Subcutaneous adipose tissue (tissue), 4 donors: ENCODE measurements around the gene LARGE1. TPM values are rescaled to one million over a fixed set of nuclear protein-coding genes. Genes with fewer than 3 reads are reported as not detected.

Source experiments
- CTCF ChIP-seq: fragments of 450-650 bp; IDR thresholded peaks from one replicate; pipeline ENCODE4 v1.5.1; 2016; ENCODE audit warnings: low read depth, mild to moderate bottlenecking, control low read depth, antibody characterized with exemption, moderate library complexity
- total RNA-seq, 4 donors: library from RNA; depleted of rRNA; stranded (reverse); fragments of >200 nt; gene quantifications; one replicate each; pipeline ENCODE4 v1.1.0, GENCODE V29; 2016

LARGE1 gene
- total RNA-seq, 4 donors from 2014 or later = 19.4 to 28.8 (median 22.1) TPM

GRCh38 chr22:33512908-33513307 is 407.4 kb downstream of the LARGE1 start:
- TF ChIP-seq CTCF = no peak

- TF ChIP-seq CTCF = no peak
Observed at GRCh38 chr22:33510429-33510904, 409.8 kb downstream of the LARGE1 start.

- TF ChIP-seq CTCF = no peak
Observed at GRCh38 chr22:33504941-33505625, 415.2 kb downstream of the LARGE1 start.

- TF ChIP-seq CTCF = no peak
Observed at GRCh38 chr22:33496112-33496511, 424.2 kb downstream of the LARGE1 start.

- TF ChIP-seq CTCF = no peak
Observed at GRCh38 chr22:33493476-33494205, 426.6 kb downstream of the LARGE1 start.

GRCh38 chr22:33492210-33492651 is 428.0 kb downstream of the LARGE1 start:
- TF ChIP-seq CTCF = no peak

GRCh38 chr22:33487041-33487716 is 433.1 kb downstream of the LARGE1 start:
- TF ChIP-seq CTCF = no peak
